Mucosa of stomach (tissue), 1 donor: ENCODE results near the gene HIP1.
"Not testable (repeated sequence)": the region's sequence is repeated elsewhere in the genome, so short reads cannot be mapped to it uniquely, and the experiment has no call there.

Source experiments
- H3K27me3 ChIP-seq: one replicate; pipeline ENCODE4 v1.7.0; 2013; ENCODE audit warnings: mild to moderate bottlenecking, low read length; ENCODE audit not compliant: control insufficient read depth, insufficient read depth
- H3K36me3 ChIP-seq: one replicate; pipeline ENCODE4 v1.7.0; 2013; ENCODE audit warnings: low read length; ENCODE audit not compliant: control insufficient read depth, insufficient read depth
- H3K4me1 ChIP-seq: one replicate; pipeline ENCODE4 v1.7.0; 2013; ENCODE audit warnings: mild to moderate bottlenecking, low read length; ENCODE audit not compliant: control insufficient read depth, insufficient read depth
- H3K4me3 ChIP-seq: one replicate; pipeline ENCODE4 v1.7.0; 2013; ENCODE audit warnings: low read length
- H3K9ac ChIP-seq: one replicate; pipeline ENCODE4 v1.7.0; 2013; ENCODE audit warnings: mild to moderate bottlenecking, low read length, moderate library complexity
- H3K9me3 ChIP-seq: one replicate; pipeline ENCODE4 v1.7.0; 2013; ENCODE audit warnings: mild to moderate bottlenecking, low read length, moderate library complexity; ENCODE audit not compliant: control insufficient read depth
- donor health status: Pancreatic carcinoma.

HIP1 gene

DNA sequence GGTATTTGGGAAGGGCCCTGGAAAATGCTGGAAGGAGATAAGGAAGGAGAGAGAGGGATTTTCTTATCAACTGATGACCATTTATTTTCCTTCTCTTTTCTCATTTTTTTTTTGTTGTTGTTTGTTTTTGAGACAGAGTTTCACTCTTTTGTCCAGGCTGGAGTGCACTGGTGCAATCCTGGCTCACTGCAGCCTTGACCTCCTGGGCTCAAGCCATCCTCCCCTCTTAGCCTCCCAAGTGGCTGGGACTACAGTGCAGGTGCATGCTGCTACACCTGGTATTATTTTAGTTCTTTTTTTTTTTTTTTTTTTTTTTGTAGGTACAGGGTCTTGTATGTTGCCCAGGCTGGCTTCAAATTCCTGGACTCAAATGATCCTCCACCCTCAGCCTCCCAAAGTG is 52.2 kb downstream of the HIP1 start:
- H3K27me3 ChIP-seq: no peaks in the 10 kb centered on the region
- peaks cover 4% of the 10 kb centered on the region for H3K4me1 ChIP-seq
- H3K9me3 ChIP-seq: no peaks in the 10 kb centered on the region
- H3K4me3 ChIP-seq: no peak overlapping the region
- H3K36me3 ChIP-seq: no peaks in the 10 kb centered on the region
- H3K9ac ChIP-seq: no peak overlapping the region

DNA sequence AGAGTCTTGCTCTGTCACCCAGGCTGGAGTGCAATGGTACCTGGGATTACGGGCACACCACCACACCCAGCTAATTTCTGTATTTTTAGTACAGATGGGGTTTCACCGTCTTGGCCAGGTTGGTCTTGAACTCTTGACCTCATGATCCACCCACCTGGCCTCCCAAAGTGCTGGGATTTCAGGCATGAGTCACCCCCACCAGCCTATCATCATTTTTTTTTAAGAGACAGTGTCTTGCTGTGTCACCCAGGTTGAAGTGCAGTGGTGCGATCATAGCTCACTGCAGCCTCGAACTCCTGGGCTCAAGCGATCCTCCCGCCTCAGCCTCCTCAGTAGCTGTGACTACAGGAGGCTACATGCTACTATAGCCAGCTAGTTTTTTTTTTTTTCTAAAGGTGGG is 56.7 kb downstream of the HIP1 start:
- H3K4me3 ChIP-seq, H3K36me3 ChIP-seq, H3K9me3 ChIP-seq, H3K9ac ChIP-seq, H3K4me1 ChIP-seq, H3K27me3 ChIP-seq: not testable (repeated sequence)

DNA sequence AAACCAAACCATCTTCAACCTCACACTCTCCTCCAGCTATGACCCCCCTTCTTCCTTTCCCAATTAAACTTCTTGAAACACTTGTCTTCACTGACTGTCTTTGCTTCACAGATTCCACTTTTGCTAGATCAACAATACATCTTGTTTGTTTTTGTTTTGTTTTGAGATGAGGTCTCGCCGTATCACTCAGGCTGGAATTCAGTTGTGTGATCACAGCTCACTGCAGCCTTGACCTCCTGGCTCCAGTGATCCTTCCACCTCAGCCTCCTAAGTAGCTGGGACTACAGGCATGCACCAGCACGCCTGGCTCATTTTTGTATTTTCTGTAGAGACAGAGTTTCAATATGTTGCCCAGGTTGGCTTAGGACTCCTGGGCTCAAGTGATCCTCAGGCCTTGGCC is 59.7 kb downstream of the HIP1 start:
- Histone ChIP-seq H3K36me3 (no peaks in the 10 kb centered on the region), H3K4me3 (no peak overlapping the region), H3K9me3 (no peaks in the 10 kb centered on the region), H3K27me3 (no peaks in the 10 kb centered on the region), H3K4me1 (no peaks in the 10 kb centered on the region), H3K9ac (no peak overlapping the region)

DNA sequence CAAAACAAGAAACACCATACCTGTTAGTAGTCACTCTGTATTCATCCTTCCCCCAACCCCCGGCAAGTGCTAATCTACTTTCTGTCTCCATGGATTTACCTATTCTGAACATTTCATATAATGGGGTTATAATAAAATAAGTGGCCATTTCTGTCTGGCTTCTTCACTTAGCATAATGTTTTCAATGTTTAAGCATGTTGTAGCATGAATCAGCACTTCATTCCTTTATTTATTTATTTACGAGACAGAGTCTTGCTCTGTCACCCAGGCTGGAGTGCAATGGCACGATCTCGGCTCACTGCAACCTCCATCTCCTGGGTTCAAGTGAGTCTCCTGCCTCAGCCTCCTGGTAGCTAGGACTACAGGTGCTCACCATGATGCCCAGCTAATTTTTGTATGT is 69.2 kb downstream of the HIP1 start:
- H3K27me3 ChIP-seq: no peaks in the 10 kb centered on the region
- H3K9me3 ChIP-seq: no peaks in the 10 kb centered on the region
- H3K4me1 ChIP-seq: no peaks in the 10 kb centered on the region
- H3K9ac ChIP-seq: no peak overlapping the region
- H3K4me3 ChIP-seq: no peak overlapping the region
- H3K36me3 ChIP-seq: no peaks in the 10 kb centered on the region

DNA sequence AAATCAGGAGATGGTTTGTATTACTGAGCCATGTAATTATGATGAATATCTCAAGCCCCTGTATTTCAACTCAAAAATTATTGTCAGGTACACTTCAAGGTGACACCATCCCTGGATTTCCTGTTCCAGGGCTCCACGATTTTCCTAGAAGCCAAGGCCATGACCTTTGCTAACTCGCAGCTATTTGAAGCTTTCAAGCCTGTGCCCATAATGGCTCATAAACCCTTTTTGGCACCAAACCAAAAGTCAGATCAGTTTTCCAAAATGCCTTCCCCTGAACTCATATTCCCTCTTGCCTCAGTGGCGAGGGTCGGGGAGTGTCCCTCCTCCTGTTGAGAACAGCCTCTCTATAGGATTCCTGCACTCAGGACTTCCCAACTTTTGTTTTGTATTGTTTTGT is 70.8 kb downstream of the HIP1 start:
- Histone ChIP-seq H3K9me3 (no peaks in the 10 kb centered on the region), H3K4me1 (no peaks in the 10 kb centered on the region), H3K9ac (no peak overlapping the region), H3K27me3 (no peaks in the 10 kb centered on the region), H3K4me3 (no peak overlapping the region), H3K36me3 (no peaks in the 10 kb centered on the region)

DNA sequence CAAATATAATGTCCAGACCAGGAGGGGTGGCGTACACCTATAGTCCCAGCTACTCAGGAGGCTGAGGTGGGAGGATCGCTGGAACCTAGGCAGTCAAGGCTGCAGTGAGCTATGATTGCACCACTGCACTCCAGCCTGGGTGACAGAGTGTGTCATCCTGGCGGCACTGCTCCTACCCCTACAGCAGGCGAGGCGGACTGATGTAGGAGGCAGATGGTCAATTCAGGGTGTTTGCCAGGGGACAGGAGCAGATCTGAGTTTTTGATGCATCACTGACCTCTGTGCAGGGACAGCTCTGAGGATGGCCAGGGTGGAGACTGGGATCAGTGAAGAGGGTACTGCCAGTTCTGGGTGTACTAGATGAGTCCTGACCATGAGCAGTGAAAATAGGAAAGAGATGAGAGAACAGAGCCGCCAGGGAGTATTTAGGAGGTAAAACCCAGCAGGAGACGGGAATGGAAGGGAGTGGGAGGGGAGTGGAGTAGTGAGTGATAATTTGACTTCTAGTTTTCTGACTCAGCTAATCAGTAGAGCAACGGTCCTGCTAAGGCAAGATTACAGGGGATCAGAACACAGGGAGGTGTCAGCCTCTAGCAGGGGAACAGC is 75.3 kb downstream of the HIP1 start:
- no peaks in the 10 kb centered on the region for H3K27me3 ChIP-seq
- no peaks in the 10 kb centered on the region for H3K9me3 ChIP-seq
- no peak overlapping the region for H3K4me3 ChIP-seq
- H3K36me3 ChIP-seq: no peaks in the 10 kb centered on the region
- H3K9ac ChIP-seq: no peak overlapping the region
- no peaks in the 10 kb centered on the region for H3K4me1 ChIP-seq

DNA sequence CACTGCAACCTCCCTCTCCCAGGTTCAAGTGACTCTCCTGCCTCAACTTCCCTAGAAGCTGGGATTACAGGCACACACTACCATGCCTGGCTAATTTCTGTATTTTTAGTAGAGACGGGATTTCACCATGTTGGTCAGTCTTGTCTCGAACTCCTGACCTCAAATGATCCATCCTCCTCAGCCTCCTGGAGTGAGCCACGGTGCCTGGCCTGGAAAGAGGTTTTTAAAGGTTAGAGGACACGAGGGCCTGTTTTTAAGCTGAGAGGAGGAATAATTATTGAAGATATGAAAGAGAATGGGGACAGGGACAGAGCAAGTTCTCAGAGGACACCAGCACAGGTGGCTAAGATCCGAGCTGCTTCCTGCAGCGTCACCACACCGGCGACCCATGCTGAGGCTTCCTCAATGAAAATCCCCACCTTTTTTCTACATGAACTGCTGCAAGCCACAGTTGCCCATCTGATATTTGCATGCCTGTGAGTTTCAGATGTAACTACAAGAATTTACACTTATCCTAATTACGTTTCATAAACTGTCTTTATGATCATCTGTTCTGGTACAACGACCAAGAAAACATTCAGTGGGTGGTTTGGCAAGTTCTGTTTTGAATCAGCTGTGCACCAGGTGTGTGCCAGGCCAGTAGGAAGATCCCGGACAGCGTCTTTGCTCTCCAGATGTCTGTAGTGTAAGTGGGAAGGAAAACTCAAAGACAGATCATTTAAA is 76.0 kb downstream of the HIP1 start:
- no peak overlapping the region for H3K4me3 ChIP-seq
- H3K9me3 ChIP-seq: no peaks in the 10 kb centered on the region
- no peaks in the 10 kb centered on the region for H3K36me3 ChIP-seq
- H3K4me1 ChIP-seq: no peaks in the 10 kb centered on the region
- no peak overlapping the region for H3K9ac ChIP-seq
- no peaks in the 10 kb centered on the region for H3K27me3 ChIP-seq

DNA sequence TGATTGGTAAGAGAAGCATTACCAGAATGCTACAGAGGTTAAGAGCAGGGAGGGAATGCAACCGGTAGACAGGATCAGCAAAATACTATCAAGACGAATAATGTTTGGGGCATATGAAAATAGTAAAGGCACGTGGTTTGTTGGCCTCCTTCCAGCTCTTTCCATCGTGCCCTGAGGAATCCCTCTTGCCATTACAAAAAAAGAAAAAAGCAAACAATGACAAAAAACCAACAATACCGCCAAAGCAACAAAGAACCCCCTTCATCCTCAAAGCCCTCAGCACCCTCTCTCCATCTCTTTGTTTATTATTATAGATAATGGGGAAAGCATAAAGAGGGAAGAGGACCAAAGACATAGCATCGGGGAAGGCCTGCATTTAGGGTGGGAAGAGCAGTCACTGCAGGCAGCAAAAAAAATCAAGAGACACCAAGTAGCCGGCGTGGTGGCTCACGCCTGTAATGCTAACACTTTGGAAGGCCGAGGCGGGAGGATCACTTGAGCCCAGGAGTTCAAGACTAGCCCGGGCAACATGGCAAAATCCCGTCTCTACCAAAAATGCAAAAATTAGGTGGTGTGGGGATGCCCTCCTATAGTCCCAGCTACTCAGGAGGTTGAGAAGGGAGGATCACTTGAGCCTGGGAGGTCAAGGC is 78.0 kb downstream of the HIP1 start:
- Histone ChIP-seq H3K36me3 (no peaks in the 10 kb centered on the region), H3K9ac (no peak overlapping the region), H3K4me3 (no peak overlapping the region), H3K4me1 (no peaks in the 10 kb centered on the region), H3K27me3 (no peaks in the 10 kb centered on the region), H3K9me3 (no peaks in the 10 kb centered on the region)

DNA sequence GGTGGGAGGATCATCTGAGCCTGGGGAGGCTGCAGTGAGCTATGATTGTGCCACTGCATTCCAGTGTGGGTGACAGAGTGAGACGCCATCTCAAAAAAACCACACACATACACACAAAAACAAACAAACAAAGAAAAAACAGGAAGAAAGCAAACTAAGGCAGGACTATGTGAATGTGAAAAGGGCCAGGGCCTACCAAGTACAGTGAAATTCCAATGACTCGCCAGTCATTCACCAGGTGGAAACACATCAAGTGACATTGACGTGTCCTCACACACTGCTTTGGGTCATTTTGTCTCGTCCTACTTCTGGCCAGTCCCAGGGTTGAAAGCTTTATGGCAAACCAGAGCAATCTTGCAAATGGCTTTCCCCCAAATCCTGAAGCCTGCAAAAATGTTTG is 79.9 kb downstream of the HIP1 start:
- Histone ChIP-seq H3K4me3 (no peak overlapping the region), H3K9me3 (no peaks in the 10 kb centered on the region), H3K4me1 (peaks cover 4% of the 10 kb centered on the region), H3K27me3 (no peaks in the 10 kb centered on the region), H3K36me3 (no peaks in the 10 kb centered on the region), H3K9ac (no peak overlapping the region)

DNA sequence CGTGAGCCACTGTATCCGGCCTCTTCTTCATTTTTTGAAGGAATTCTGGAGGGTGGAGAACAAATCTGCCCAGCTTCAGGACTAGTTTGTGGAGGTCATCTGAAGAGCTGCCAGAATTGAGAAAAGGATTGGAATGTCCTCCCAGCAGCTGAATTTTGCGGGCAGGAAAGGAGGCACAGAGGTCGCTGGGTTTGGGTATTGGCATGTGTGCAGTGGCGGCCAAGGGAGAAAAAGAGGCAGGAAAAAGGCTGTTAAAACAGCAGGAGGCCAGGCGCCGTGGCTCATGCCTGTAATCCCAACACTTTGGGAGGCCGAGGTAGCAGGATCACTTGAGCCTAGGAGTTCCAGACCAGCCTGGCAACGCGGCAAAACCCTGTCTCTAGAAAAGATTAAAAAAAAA is 80.4 kb downstream of the HIP1 start:
- Histone ChIP-seq H3K4me1 (peaks cover 4% of the 10 kb centered on the region), H3K9me3 (no peaks in the 10 kb centered on the region), H3K9ac (no peak overlapping the region), H3K4me3 (no peak overlapping the region), H3K27me3 (no peaks in the 10 kb centered on the region), H3K36me3 (no peaks in the 10 kb centered on the region)

DNA sequence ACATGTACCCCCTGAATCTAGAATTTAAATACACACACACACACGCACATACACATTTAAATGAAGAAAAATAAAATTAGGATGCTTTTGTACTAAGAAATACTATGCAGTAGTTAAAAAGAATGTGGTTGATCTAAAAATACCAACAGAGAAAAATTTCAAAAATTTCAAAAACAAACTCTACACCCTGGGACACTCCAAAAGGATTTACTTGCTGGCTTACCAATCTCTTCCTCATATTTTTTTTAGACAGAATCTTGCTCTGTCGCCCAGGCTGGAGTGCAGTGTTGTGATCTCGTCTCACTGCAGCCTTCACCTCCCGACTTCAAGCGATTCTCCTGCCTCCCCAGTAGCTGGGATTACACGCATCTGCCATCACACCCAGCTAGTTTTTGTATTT is 80.9 kb downstream of the HIP1 start:
- Histone ChIP-seq H3K9ac (no peak overlapping the region), H3K4me1 (peaks cover 4% of the 10 kb centered on the region), H3K4me3 (no peak overlapping the region), H3K9me3 (no peaks in the 10 kb centered on the region), H3K36me3 (no peaks in the 10 kb centered on the region), H3K27me3 (no peaks in the 10 kb centered on the region)

DNA sequence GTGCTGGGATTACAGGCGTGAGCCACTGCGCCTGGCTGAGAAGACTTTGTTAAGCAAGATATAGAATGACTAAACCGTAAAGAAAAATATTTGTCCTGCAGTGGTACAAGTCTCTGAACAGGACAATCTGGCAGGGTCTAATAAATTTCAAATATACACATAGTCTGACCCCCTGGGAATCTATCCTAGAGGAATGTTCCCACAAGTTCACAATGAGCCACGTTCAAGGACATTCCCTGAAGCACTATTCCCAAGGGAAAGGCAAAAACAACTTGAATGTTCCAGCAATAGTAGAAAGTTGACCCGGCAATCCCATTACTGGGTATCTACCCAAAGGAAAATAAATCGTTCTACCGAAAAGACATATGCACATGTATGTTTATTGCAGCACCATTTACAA is 82.0 kb downstream of the HIP1 start:
- Histone ChIP-seq H3K9ac (no peak overlapping the region), H3K36me3 (no peaks in the 10 kb centered on the region), H3K27me3 (no peaks in the 10 kb centered on the region), H3K4me3 (no peak overlapping the region), H3K9me3 (no peaks in the 10 kb centered on the region), H3K4me1 (peaks cover 4% of the 10 kb centered on the region)
